CD14-positive monocyte (primary cell): ENCODE results near the gene OR13C2. TPM values are rescaled to one million over a fixed set of nuclear protein-coding genes. Genes with fewer than 3 reads are reported as not detected.

ENCODE experiments used
- DNase-seq, 3 donors: peaks; one replicate each; pipeline ENCODE4 v3.0.0-alpha.2; 2011 to 2022
- H2AFZ ChIP-seq: 2 replicates; pipeline ENCODE4 v1.6.0; 2012; ENCODE audit warnings: mild to moderate bottlenecking, low read depth, low read length, inconsistent platforms; ENCODE audit not compliant: insufficient read depth, poor library complexity, severe bottlenecking
- H3K27ac ChIP-seq, 2 donors: 1 replicate in 1 of 2; 2 replicates in 1 of 2; pipeline ENCODE4 v1.5.1; 2012 to 2013; ENCODE audit warnings: low read length in 2 of 2, control low read depth in 1 of 2, inconsistent platforms in 1 of 2, low read depth in 1 of 2, mild to moderate bottlenecking in 1 of 2
- H3K27me3 ChIP-seq, 2 donors: one replicate each; pipeline versions ENCODE4 v1.6.0 to v1.6.1; 2011 to 2013; ENCODE audit warnings: low read length in 2 of 2; ENCODE audit not compliant: control insufficient read depth in 2 of 2, insufficient read depth in 2 of 2
- H3K36me3 ChIP-seq, 2 donors: replicated peaks in 1 of 2; 1 replicate in 1 of 2; 2 replicates in 1 of 2; pipeline versions ENCODE4 v1.5.1 to v1.6.1; 2012 to 2013; ENCODE audit warnings: low read length in 2 of 2, control low read depth in 1 of 2, inconsistent platforms in 1 of 2, mild to moderate bottlenecking in 1 of 2; ENCODE audit not compliant: insufficient read depth in 2 of 2, control insufficient read depth in 1 of 2
- H3K4me1 ChIP-seq, 2 donors: 1 replicate in 1 of 2; 2 replicates in 1 of 2; pipeline versions ENCODE4 v1.5.1 to v1.6.1; 2012 to 2013; ENCODE audit warnings: low read length in 2 of 2, control low read depth in 1 of 2, inconsistent platforms in 1 of 2, mild to moderate bottlenecking in 1 of 2, moderate library complexity in 1 of 2; ENCODE audit not compliant: insufficient read depth in 2 of 2, control insufficient read depth in 1 of 2
- H3K4me2 ChIP-seq: replicated peaks from 2 replicates; pipeline ENCODE3; 2012; ENCODE audit warnings: low read length, moderate library complexity, mild to moderate bottlenecking; ENCODE audit not compliant: poor library complexity, severe bottlenecking; ENCODE audit errors: extremely low read depth
- H3K4me3 ChIP-seq, 3 experiments: fragments of 200-600 bp in 1 of 3; sonication (generic) in 1 of 3; replicated peaks in 1 of 3; 1 replicate in 2 of 3; 2 replicates in 1 of 3; pipeline ENCODE4 v1.5.1; 2011 to 2013; ENCODE audit warnings: low read length in 3 of 3, mild to moderate bottlenecking in 3 of 3, control low read depth in 2 of 3, low read depth in 2 of 3, inconsistent platforms in 1 of 3, moderate library complexity in 1 of 3
- H3K79me2 ChIP-seq: 2 replicates; pipeline ENCODE4 v1.6.0; 2012; ENCODE audit warnings: mild to moderate bottlenecking, control low read depth, inconsistent platforms, low read length, moderate library complexity; ENCODE audit not compliant: insufficient read depth
- H3K9ac ChIP-seq: 2 replicates; pipeline ENCODE4 v1.6.0; 2017; ENCODE audit warnings: low read length, mild to moderate bottlenecking; ENCODE audit not compliant: insufficient read depth, poor library complexity, severe bottlenecking
- H3K9me3 ChIP-seq, 2 donors: replicated peaks in 1 of 2; 1 replicate in 1 of 2; 2 replicates in 1 of 2; pipeline versions ENCODE4 v1.5.1 to v1.6.1; 2012 to 2013; ENCODE audit warnings: low read length in 2 of 2, control low read depth in 1 of 2; ENCODE audit not compliant: control insufficient read depth in 1 of 2, insufficient read depth in 1 of 2
- H4K20me1 ChIP-seq: 2 replicates; pipeline ENCODE4 v1.6.0; 2012; ENCODE audit warnings: mild to moderate bottlenecking, low read length, control low read depth, moderate library complexity; ENCODE audit not compliant: insufficient read depth
- H3K27ac Mint-ChIP-seq, 7 donors: one replicate each; pipeline ENCODE4 v1.8.0; 2020; ENCODE audit warnings: mild to moderate bottlenecking in 7 of 7, mixed read lengths in 7 of 7, moderate library complexity in 6 of 7, inconsistent platforms in 2 of 7
- H3K27me3 Mint-ChIP-seq, 3 donors: one replicate each; pipeline ENCODE4 v1.8.0; 2021 to 2022; ENCODE audit warnings: low read depth in 3 of 3, mild to moderate bottlenecking in 3 of 3, mixed read lengths in 3 of 3, moderate library complexity in 3 of 3, inconsistent platforms in 1 of 3
- H3K36me3 Mint-ChIP-seq, 2 donors: one replicate each; pipeline ENCODE4 v1.8.0; 2020; ENCODE audit warnings: mixed read lengths in 2 of 2, inconsistent platforms in 1 of 2, mild to moderate bottlenecking in 1 of 2
- H3K4me1 Mint-ChIP-seq: one replicate; pipeline ENCODE4 v1.8.0; 2020; ENCODE audit warnings: mild to moderate bottlenecking, mixed read lengths
- H3K4me3 Mint-ChIP-seq, 2 donors: one replicate each; pipeline ENCODE4 v1.8.0; 2020; ENCODE audit warnings: mild to moderate bottlenecking in 2 of 2, mixed read lengths in 2 of 2, moderate library complexity in 1 of 2
- H3K9me3 Mint-ChIP-seq, 7 donors: one replicate each; pipeline ENCODE4 v1.8.0; 2020 to 2022; ENCODE audit warnings: mixed read lengths in 7 of 7, mild to moderate bottlenecking in 6 of 7, moderate library complexity in 6 of 7, inconsistent platforms in 2 of 7
- CTCF ChIP-seq: fragments of 200-600 bp; IDR thresholded peaks from one replicate; pipeline ENCODE4 v1.8.0; 2022; ENCODE audit warnings: antibody characterized with exemption, mild to moderate bottlenecking
- WGBS: methylation state at CpG from one replicate; pipeline ENCODE4 v1.1.5; 2013; ENCODE audit warnings: missing lambda C conversion rate; ENCODE audit not compliant: insufficient coverage; 5-methylcytosine and 5-hydroxymethylcytosine counted together
- intact Hi-C, 2 donors: fragments of 100-400 bp; cut with micrococcal nuclease; formaldehyde crosslinking; loops; one replicate each; pipeline versions ENCODE4 v1.15.0 to v1.15.1; 2023
- polyA plus RNA-seq, 3 donors: library from polyadenylated mRNA; depleted of rRNA in 1 of 3; unstranded in 2 of 3; stranded (reverse) in 1 of 3; fragments of 300-500 nt in 2 of 3; fragments of >200 nt in 1 of 3; fragmentation: Illumina TruSeq in 2 of 3; gene quantifications; 1 replicate in 2 of 3; 2 replicates in 1 of 3; pipeline ENCODE4 v1.2.3, GENCODE V29; 2012 to 2021

Gene OR13C2
- polyA plus RNA-seq, 3 donors, result not detected

DNA sequence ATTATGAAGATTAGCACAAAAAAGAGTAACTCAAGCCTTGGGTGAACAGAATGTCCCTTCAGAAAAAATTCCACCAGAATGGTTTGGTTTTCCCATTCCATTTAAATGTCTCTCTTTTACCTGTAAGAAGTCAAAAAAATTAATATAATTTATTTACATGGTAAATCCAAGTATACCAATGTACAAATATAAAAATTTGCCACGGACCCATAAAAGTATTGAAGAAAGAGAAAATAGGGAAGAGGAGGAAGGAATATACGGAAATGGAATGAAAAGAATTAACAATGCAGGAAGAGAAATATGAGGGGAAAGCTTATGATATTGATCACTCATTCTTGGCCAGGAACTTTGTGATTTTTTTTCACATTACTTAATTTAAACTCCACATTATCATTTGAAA, 12.7 kb upstream of the OR13C2 start, which contains the start of gene OR13C9:
Gene OR13C9 (minus strand): TSS at position 101 of the 400 bp plus-strand sequence. CDS start 0 bp downstream, at position 101.
- Mint-ChIP-seq H3K4me3 (no peak within 1 kb of the TSS), H3K9me3 (peaks cover 0 to 3% (median 0%) of the 10 kb centered on the region in 7 donors)
- no peaks in the 10 kb centered on the region for H3K36me3 ChIP-seq

DNA sequence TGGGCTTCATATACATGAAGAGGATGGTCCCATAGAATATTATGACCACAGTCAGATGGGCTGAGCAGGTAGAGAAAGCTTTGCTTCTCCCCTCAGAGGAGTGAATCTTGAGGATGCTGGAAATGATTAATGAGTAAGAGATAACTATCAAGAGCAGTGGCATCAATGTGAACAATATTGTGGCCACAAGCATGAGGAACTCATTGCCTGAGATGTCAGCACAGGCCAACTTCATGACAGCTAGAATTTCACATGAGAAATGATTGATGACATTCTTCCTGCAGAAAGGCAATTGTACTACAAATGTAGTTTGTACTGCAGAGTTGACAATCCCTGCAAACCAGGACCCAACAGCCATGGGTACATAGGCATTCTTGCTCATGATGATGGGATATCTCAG, 12.0 kb upstream of the OR13C2 start:
- DNase-seq, result no peak
- intact Hi-C loops, result no loop called here
- no peak overlapping the region for H3K27ac ChIP-seq
- H3K4me1 ChIP-seq, result no peaks in the 10 kb centered on the region
- no peaks in the 10 kb centered on the region for H3K9me3 ChIP-seq
- H3K4me2 ChIP-seq, result no peak overlapping the region
- Mint-ChIP-seq H3K4me3 (no peak overlapping the region), H3K36me3 (no peaks in the 10 kb centered on the region), H3K9me3 (peaks cover 0 to 3% (median 0%) of the 10 kb centered on the region in 7 donors), H3K27ac (no peak overlapping the region), H3K27me3 (peaks cover 0 to 2% (median 0%) of the 10 kb centered on the region in 3 donors), H3K4me1 (no peaks in the 10 kb centered on the region)
- H2AFZ ChIP-seq, result no peak overlapping the region
- H3K9ac ChIP-seq, result no peak overlapping the region
- no peaks in the 10 kb centered on the region for H3K79me2 ChIP-seq
- H4K20me1 ChIP-seq, result no peaks in the 10 kb centered on the region
- no peak for TF ChIP-seq CTCF
- no peaks in the 10 kb centered on the region for H3K27me3 ChIP-seq
- no peak overlapping the region for H3K4me3 ChIP-seq
- H3K36me3 ChIP-seq, result no peaks in the 10 kb centered on the region

More for the DNA sequence above, 12.7 kb upstream of the OR13C2 start, which contains the start of gene OR13C9:
- Histone ChIP-seq H3K79me2 (no peaks in the 10 kb centered on the region), H3K27ac (no peak within 1 kb of the TSS), H3K27me3 (no peaks in the 10 kb centered on the region), H3K4me2 (no peak within 1 kb of the TSS), H3K9me3 (no peaks in the 10 kb centered on the region), H2AFZ (no peak within 1 kb of the TSS), H4K20me1 (no peaks in the 10 kb centered on the region), H3K4me3 (no peak within 1 kb of the TSS), H3K9ac (no peak within 1 kb of the TSS), H3K4me1 (no peaks in the 10 kb centered on the region)
- no CpG with 5 or more reads among the region's 2 CpGs for WGBS
- DNase-seq, result no peak
- Mint-ChIP-seq H3K4me1 (no peaks in the 10 kb centered on the region), H3K27ac (no peak within 1 kb of the TSS), H3K27me3 (peaks cover 0 to 2% (median 0%) of the 10 kb centered on the region in 3 donors), H3K36me3 (no peaks in the 10 kb centered on the region)
- no peak for TF ChIP-seq CTCF
- intact Hi-C loops, result no loop called here
